Large intestine (tissue), 3 donors: Measurements from ENCODE around the gene ADNP2. TPM values are rescaled to one million over a fixed set of nuclear protein-coding genes. Genes with fewer than 3 reads are reported as not detected.

Source experiments
- DNase-seq, 2 donors: peaks; one replicate each; pipeline versions ENCODE4 v3.0.0 to v3.0.0-alpha.2; 2013
- H3K27ac ChIP-seq: one replicate; pipeline ENCODE4 v1.5.1; 2013; ENCODE audit warnings: low read length
- H3K27me3 ChIP-seq: 2 replicates; pipeline ENCODE4 v1.6.1; 2013; ENCODE audit warnings: low read length; ENCODE audit not compliant: control insufficient read depth, insufficient read depth
- H3K36me3 ChIP-seq: 2 replicates; pipeline ENCODE4 v1.6.1; 2013; ENCODE audit warnings: low read length; ENCODE audit not compliant: control insufficient read depth, insufficient read depth
- H3K4me1 ChIP-seq: one replicate; pipeline ENCODE4 v1.6.1; 2013; ENCODE audit warnings: low read length; ENCODE audit not compliant: control insufficient read depth, insufficient read depth
- H3K4me3 ChIP-seq: one replicate; pipeline ENCODE4 v1.5.1; 2013; ENCODE audit warnings: low read length
- H3K9me3 ChIP-seq: one replicate; pipeline ENCODE4 v1.6.1; 2013; ENCODE audit warnings: mild to moderate bottlenecking, low read depth, low read length, moderate library complexity; ENCODE audit not compliant: control insufficient read depth
- WGBS: methylation state at CpG from one replicate; pipeline ENCODE4 v1.1.5; 2013; ENCODE audit warnings: low lambda C conversion rate; ENCODE audit not compliant: insufficient coverage; 5-methylcytosine and 5-hydroxymethylcytosine counted together
- polyA plus RNA-seq: library from polyadenylated mRNA; unstranded; fragments of 120-200 nt; gene quantifications from one replicate; pipeline ENCODE4 v1.2.1, GENCODE V29; 2013

Gene ADNP2
- polyA plus RNA-seq, 1 donor = 15.6 TPM

GRCh38 chr18:80168982-80169381 is 59.9 kb downstream of the ADNP2 start:
- Histone ChIP-seq H3K4me3 (no peak overlapping the region), H3K9me3 (peaks cover 7% of the 10 kb centered on the region), H3K27ac (no peak overlapping the region), H3K4me1 (no peaks in the 10 kb centered on the region), H3K36me3 (no peaks in the 10 kb centered on the region), H3K27me3 (no peaks in the 10 kb centered on the region)
- no CpG with 5 or more reads among the region's 15 CpGs for whole genome bisulfite sequencing
- no peak for DNase-seq

DNA sequence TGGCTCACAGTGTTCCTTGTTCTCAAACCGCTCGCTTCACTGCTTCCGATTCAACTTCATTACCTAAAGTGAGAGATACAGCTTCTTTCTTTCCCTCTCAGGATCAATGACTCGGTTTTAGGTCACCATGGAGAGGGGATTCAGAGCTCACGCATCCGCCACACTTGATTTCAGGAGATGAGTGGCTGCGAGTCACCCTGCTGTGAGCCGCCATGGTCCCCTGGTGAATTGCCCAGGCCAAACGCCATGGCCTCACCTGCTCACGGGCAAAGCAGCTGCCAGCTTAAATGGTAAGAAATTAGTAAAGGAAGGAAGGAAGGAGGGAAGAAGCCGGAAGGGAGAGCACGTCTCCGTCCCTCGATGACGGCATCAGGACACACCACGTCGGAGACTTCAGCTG is 60.5 kb downstream of the ADNP2 start:
- H3K9me3 ChIP-seq = peaks cover 2% of the 10 kb centered on the region
- H3K4me3 ChIP-seq = no peak overlapping the region
- H3K27ac ChIP-seq = no peak overlapping the region
- H3K36me3 ChIP-seq = no peaks in the 10 kb centered on the region
- H3K27me3 ChIP-seq = no peaks in the 10 kb centered on the region
- WGBS = no CpG with 5 or more reads among the region's 17 CpGs
- no peak for DNase-seq
- no peaks in the 10 kb centered on the region for H3K4me1 ChIP-seq

DNA sequence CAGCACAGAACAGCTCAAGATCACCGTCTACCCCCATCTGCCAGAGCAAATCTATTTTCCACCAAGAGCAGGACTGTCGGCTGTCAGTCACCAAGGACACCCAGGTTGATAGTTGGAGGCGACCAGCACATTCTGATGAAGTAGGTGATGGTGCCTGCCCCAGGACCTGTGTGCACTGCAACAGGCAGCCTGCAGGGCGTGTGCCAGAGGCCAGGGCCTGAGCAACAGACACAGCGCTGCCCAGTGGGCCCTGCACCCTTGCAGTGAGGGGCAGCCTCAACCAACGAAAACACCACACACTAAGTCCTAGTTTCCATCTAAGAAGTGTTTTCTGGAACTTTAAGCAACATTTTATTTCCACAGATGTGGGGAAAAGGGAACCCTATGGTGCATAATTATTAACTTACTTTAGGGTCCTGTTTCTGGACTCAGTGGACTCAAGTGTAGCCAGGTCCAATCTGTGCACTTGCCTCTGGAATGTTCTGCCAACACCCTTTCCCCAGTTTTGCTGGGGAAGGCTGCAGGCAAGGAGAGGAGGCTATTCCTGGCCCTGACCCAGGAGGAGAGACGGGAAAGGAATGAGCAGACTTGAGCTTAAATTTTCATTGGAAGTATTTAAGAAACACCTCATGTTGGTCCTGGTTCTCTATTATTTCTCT is 61.5 kb downstream of the ADNP2 start:
- H3K27ac ChIP-seq = no peak overlapping the region
- peaks cover 2% of the 10 kb centered on the region for H3K9me3 ChIP-seq
- WGBS = no CpG with 5 or more reads among the region's 7 CpGs

GRCh38 chr18:80171054-80171872 is 62.2 kb downstream of the ADNP2 start:
- no peaks in the 10 kb centered on the region for H3K36me3 ChIP-seq
- WGBS = 100% methylated on average over 1 of the region's 23 CpGs
- no peak overlapping the region for H3K27ac ChIP-seq
- peaks cover 2% of the 10 kb centered on the region for H3K9me3 ChIP-seq
- H3K27me3 ChIP-seq = no peaks in the 10 kb centered on the region
- DNase-seq = no peak
- H3K4me3 ChIP-seq = no peak overlapping the region
- no peaks in the 10 kb centered on the region for H3K4me1 ChIP-seq

More for the DNA sequence above, 61.5 kb downstream of the ADNP2 start:
- DNase-seq = no peak
- H3K4me1 ChIP-seq = no peaks in the 10 kb centered on the region
- no peaks in the 10 kb centered on the region for H3K36me3 ChIP-seq
- H3K4me3 ChIP-seq = no peak overlapping the region
- no peaks in the 10 kb centered on the region for H3K27me3 ChIP-seq

GRCh38 chr18:80172056-80172455 is 63.0 kb downstream of the ADNP2 start:
- 100% methylated on average over 1 of the region's 4 CpGs for WGBS
- Histone ChIP-seq H3K27me3 (no peaks in the 10 kb centered on the region), H3K4me3 (no peak overlapping the region), H3K27ac (no peak overlapping the region), H3K36me3 (no peaks in the 10 kb centered on the region), H3K4me1 (no peaks in the 10 kb centered on the region), H3K9me3 (peaks cover 2% of the 10 kb centered on the region)
- no peak for DNase-seq

GRCh38 chr18:80173060-80173459 is 64.0 kb downstream of the ADNP2 start:
- Histone ChIP-seq H3K27me3 (no peaks in the 10 kb centered on the region), H3K4me1 (no peaks in the 10 kb centered on the region), H3K9me3 (peaks cover 2% of the 10 kb centered on the region), H3K36me3 (no peaks in the 10 kb centered on the region), H3K4me3 (no peak overlapping the region), H3K27ac (no peak overlapping the region)
- DNase-seq = no peak
- WGBS = no CpG with 5 or more reads among the region's 10 CpGs

DNA sequence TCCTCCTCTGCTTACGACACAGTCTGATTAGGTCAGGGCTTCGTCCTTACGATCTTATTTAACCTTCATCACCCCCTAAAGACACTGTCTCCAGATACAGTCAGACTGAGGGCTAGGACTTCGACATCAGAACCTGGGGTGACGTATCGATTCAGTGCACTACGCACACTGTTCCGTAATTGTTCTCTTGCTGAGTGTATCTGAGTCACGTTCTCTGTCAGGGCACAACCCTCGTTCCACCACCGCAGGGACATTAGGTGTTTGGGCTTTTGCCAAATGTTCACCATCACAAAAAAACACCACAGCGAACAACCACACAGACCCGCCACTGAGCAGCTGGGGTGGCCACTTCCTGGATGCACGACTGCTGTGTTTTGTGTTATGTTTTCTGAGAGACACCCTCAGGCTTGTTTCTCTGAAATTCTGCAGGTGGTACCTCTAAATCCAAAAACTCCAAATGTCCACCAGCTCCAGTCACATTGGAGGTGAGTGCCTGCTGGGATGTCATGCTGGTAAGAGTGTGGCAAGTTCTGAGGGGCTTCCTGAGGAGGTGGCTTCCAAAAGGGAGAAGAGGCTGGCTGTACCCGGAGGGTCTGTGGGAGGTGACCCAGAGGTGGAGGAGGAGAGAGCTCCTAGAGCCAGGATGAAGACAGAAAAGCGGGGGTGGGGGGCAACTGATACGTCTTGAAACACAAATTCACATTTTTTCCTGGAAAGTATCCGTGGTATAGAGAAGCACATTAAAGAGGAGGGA is 66.6 kb downstream of the ADNP2 start:
- Histone ChIP-seq H3K36me3 (no peaks in the 10 kb centered on the region), H3K9me3 (peaks cover 2% of the 10 kb centered on the region), H3K4me1 (no peaks in the 10 kb centered on the region), H3K27ac (no peak overlapping the region), H3K27me3 (no peaks in the 10 kb centered on the region), H3K4me3 (no peak overlapping the region)
- no peak for DNase-seq
- 100% methylated on average over 1 of the region's 18 CpGs for WGBS

DNA sequence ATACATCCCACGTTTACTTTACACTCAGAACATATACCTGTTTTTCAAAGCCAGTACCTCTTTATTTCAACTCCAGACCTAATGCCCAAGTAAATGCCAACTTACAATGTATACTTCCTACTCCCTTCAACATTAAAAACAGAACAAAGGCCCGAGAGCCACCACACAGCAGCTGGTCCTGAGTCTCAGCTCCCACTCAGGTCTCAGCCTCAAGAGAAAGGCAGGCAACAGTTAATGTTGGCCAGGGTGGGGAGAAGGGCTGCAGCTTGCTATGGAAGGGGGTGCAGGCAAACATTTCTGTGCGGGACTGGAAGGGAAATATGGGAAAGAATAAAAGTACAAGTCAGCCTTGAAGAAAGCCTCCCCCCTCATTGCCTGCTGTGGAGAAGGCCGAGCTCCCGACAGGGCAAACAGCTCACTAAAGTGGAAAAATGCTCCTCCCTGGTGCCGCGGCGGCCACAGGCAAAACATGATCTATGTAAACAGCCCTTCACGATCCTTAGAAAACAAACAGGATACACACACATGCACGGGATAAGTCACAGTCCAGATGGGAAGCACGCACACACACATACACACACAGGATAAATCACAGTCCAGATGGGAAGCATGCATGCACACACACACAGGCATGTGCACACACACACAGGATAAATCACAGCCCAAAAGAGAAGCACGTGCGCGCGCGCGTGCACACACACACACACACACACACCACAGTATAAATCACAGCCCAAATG is 67.4 kb downstream of the ADNP2 start:
- no peak overlapping the region for H3K27ac ChIP-seq
- no peaks in the 10 kb centered on the region for H3K27me3 ChIP-seq
- 80% methylated on average over 1 of the region's 17 CpGs for WGBS
- H3K4me1 ChIP-seq = no peaks in the 10 kb centered on the region
- DNase-seq = peak in 1 of 2 donors; percentile 52
- H3K36me3 ChIP-seq = no peaks in the 10 kb centered on the region
- H3K9me3 ChIP-seq = no peaks in the 10 kb centered on the region
- H3K4me3 ChIP-seq = no peak overlapping the region

DNA sequence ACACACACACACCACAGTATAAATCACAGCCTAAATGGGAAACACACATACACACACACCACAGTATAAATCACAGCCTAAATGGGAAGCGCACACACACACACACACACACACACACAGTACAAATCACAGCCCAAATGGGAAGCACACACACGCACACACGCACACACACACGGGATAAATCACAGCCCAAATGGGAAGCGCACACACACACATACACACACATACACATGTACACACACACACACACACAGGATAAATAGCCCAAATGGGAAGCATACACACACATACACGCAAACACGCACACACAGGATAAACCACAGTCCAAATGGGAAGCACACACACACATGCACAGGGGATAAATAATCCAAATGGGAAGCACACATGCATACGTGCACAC is 68.1 kb downstream of the ADNP2 start:
- Histone ChIP-seq H3K27ac (no peak overlapping the region), H3K9me3 (no peaks in the 10 kb centered on the region), H3K4me3 (no peak overlapping the region), H3K36me3 (no peaks in the 10 kb centered on the region), H3K4me1 (no peaks in the 10 kb centered on the region), H3K27me3 (no peaks in the 10 kb centered on the region)
- no peak for DNase-seq
- no CpG with 5 or more reads among the region's 8 CpGs for WGBS
